K562 (cell line): ENCODE data around the gene CRABP2. TPM values are rescaled to one million over a fixed set of nuclear protein-coding genes. Genes with fewer than 3 reads are reported as not detected.
A peak's percentile ranks its signal among the peaks of the same experiment; 100 is the strongest.

Experiments used
- BRF1 ChIP-seq: IDR thresholded peaks from 3 replicates; pipeline ENCODE4 v1.6.1; 2011; ENCODE audit warnings: borderline replicate concordance, mild to moderate bottlenecking; ENCODE audit not compliant: insufficient read length; ENCODE audit errors: extremely low read depth
- EP400 ChIP-seq: fragments of 450-650 bp; IDR thresholded peaks from 2 replicates; pipeline ENCODE4 v1.6.1; 2017; ENCODE audit warnings: antibody characterized with exemption, mild to moderate bottlenecking, moderate library complexity
- FOXJ2 ChIP-seq: fragments of 200-800 bp; sonication (Bioruptor generic); IDR thresholded peaks from 2 replicates; pipeline ENCODE4 v1.6.1; 2016; ENCODE audit warnings: missing genetic modification characterization, missing compliant biosample characterization
- GABPB1 ChIP-seq: sonication (generic); formaldehyde crosslinking; IDR thresholded peaks from 2 replicates; pipeline ENCODE4 v1.8.0; 2022; ENCODE audit warnings: mild to moderate bottlenecking, missing genetic modification reagents
- HDAC1 ChIP-seq, 2 experiments: fragments of 450-650 bp; IDR thresholded peaks; 2 replicates each; pipeline ENCODE4 v1.6.1; 2016 to 2017; ENCODE audit warnings: inconsistent platforms in 1 of 2, mild to moderate bottlenecking in 1 of 2, moderate library complexity in 1 of 2
- HDGF ChIP-seq: fragments of 450-650 bp; IDR thresholded peaks from 2 replicates; pipeline ENCODE4 v1.6.1; 2016
- MITF ChIP-seq: IDR thresholded peaks from 2 replicates; pipeline ENCODE4 v1.6.1; 2014; ENCODE audit warnings: antibody characterized with exemption
- MNT ChIP-seq, 2 experiments: fragments of 450-650 bp; conservative IDR thresholded peaks; 2 replicates each; pipeline ENCODE4 v1.6.1; 2017; ENCODE audit warnings: mild to moderate bottlenecking in 2 of 2, moderate library complexity in 2 of 2
- NFRKB ChIP-seq: fragments of 450-650 bp; IDR thresholded peaks from 2 replicates; pipeline ENCODE4 v1.6.1; 2016; ENCODE audit warnings: low read depth
- RAD51 ChIP-seq: fragments of 450-650 bp; IDR thresholded peaks from 2 replicates; pipeline ENCODE4 v1.7.1; 2016; ENCODE audit warnings: low read depth, mild to moderate bottlenecking, borderline replicate concordance
- RERE ChIP-seq: sonication (generic); formaldehyde crosslinking; IDR thresholded peaks from 2 replicates; pipeline ENCODE4 v1.8.0; 2023; ENCODE audit warnings: missing genetic modification reagents, mild to moderate bottlenecking, borderline replicate concordance
- RFX5 ChIP-seq: IDR thresholded peaks from 2 replicates; pipeline ENCODE4 v1.6.1; 2011; ENCODE audit warnings: low read depth, mild to moderate bottlenecking, improper control_type of control experiment, low read length
- YBX1 ChIP-seq: fragments of 450-650 bp; IDR thresholded peaks from 2 replicates; pipeline ENCODE4 v1.7.1; 2016; ENCODE audit warnings: mild to moderate bottlenecking
- polyA plus RNA-seq, 8 experiments: library from polyadenylated mRNA; depleted of rRNA in 4 of 8; stranded (reverse) in 5 of 8; unstranded in 3 of 8; fragments of >200 nt; fragmentation: Nextera tagmentation in 2 of 8; fragmentation: Illumina TruSeq in 1 of 8; extraction: Ambion mirVana in 2 of 8; extraction: Trizol in 1 of 8; gene quantifications; 2 replicates each; pipeline versions ENCODE4 v1.2.1 to v1.2.3, GENCODE V29; 2011 to 2014; ENCODE audit warnings: inconsistent platforms in 1 of 8, missing spikeins in 1 of 8
- total RNA-seq, 7 experiments: library from RNA; depleted of rRNA in 6 of 7; stranded (reverse); fragments of >200 nt in 6 of 7; fragmentation: Illumina TruSeq in 2 of 7; extraction: Trizol in 2 of 7; gene quantifications; 2 replicates each; pipeline versions ENCODE4 v1.2.1 to v1.2.3, GENCODE V29; 2011 to 2021; ENCODE audit warnings: low replicate concordance in 1 of 7
- TF ChIP-seq, protein P1 (sequence below): fragments of 250-450 bp; sonication (Bioruptor Pico); IDR thresholded peaks from 2 replicates; pipeline ENCODE4 v1.4.0; 2020; ENCODE audit warnings: mild to moderate bottlenecking
- TF ChIP-seq, protein P2 (sequence below): sonication (generic); formaldehyde crosslinking; IDR thresholded peaks from 2 replicates; pipeline ENCODE4 v1.8.0; 2022; ENCODE audit warnings: missing genetic modification reagents, mild to moderate bottlenecking, moderate library complexity, borderline replicate concordance

Gene CRABP2
- total and polyA plus RNA-seq, 9 of the 15 experiments (the other 6 are each of a cell fraction or from before 2014, with no cell fraction given), result 0.30 to 2.5 (median 0.82) TPM

GRCh38 chr1:156748670-156749418 is 43.5 kb upstream of the CRABP2 start (continued):
- TF ChIP-seq RFX5, result no peak
- no peak for TF ChIP-seq HDGF
- TF ChIP-seq, protein P1, sequence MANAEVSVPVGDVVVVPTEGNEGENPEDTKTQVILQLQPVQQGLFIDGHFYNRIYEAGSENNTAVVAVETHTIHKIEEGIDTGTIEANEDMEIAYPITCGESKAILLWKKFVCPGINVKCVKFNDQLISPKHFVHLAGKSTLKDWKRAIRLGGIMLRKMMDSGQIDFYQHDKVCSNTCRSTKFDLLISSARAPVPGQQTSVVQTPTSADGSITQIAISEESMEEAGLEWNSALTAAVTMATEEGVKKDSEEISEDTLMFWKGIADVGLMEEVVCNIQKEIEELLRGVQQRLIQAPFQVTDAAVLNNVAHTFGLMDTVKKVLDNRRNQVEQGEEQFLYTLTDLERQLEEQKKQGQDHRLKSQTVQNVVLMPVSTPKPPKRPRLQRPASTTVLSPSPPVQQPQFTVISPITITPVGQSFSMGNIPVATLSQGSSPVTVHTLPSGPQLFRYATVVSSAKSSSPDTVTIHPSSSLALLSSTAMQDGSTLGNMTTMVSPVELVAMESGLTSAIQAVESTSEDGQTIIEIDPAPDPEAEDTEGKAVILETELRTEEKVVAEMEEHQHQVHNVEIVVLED (CRISPR knock-in tag), result no peak
- TF ChIP-seq EP400, result peak; percentile 58; the same call in 1 of the 2 replicates
- TF ChIP-seq HDAC1 (IDR thresholded peaks at IDR 0.05), result 0 out of 4 replicates have a peak, but pooled peaks of 1 of the 2 experiments have one; percentile 29
- no peak for TF ChIP-seq MITF
- no peak for TF ChIP-seq YBX1
- peak; percentile 64; the same call in 1 of the 2 replicates for TF ChIP-seq RAD51
- peak; percentile 35 to 49; a peak in 2 of 4 replicates for TF ChIP-seq MNT (conservative IDR thresholded peaks at IDR 0.05)
- no peak for TF ChIP-seq FOXJ2 (tag)
- no peak for TF ChIP-seq BRF1
- TF ChIP-seq NFRKB, result peak; percentile 77
- TF ChIP-seq RERE (CRISPR knock-in tag), result no peak
- TF ChIP-seq, protein P2, sequence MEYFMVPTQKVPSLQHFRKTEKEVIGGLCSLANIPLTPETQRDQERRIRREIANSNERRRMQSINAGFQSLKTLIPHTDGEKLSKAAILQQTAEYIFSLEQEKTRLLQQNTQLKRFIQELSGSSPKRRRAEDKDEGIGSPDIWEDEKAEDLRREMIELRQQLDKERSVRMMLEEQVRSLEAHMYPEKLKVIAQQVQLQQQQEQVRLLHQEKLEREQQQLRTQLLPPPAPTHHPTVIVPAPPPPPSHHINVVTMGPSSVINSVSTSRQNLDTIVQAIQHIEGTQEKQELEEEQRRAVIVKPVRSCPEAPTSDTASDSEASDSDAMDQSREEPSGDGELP (CRISPR knock-in tag), result 0 out of 2 replicates have a peak, but pooled peaks have one; percentile 10
- TF ChIP-seq GABPB1 (CRISPR knock-in tag), result no peak; the same call in 1 of the 2 replicates
